SK-N-MC (cell line): ENCODE data around the gene HSPA14.

Source experiments
- EZH2 ChIP-seq: fragments of 200-600 bp; sonication (generic); IDR thresholded peaks from one replicate; pipeline ENCODE4 v1.6.1; 2017; ENCODE audit warnings: antibody characterized with exemption
- POLR2AphosphoS5 ChIP-seq: IDR thresholded peaks from 2 replicates; pipeline ENCODE4 v1.6.1; 2012; ENCODE audit warnings: mild to moderate bottlenecking, low read depth, low read length, borderline replicate concordance

- TF ChIP-seq POLR2AphosphoS5 (no peak), EZH2 (no peak)
These were observed 41.2 kb downstream of the HSPA14 start for GRCh38 chr10:14879124-14879927.
